Calu3 (cell line): ENCODE results near the gene SRF. TPM values are rescaled to one million over a fixed set of nuclear protein-coding genes. Genes with fewer than 3 reads are reported as not detected.
"Not testable (repeated sequence)": the region's sequence is repeated elsewhere in the genome, so short reads cannot be mapped to it uniquely, and the experiment has no call there.

Source experiments
- BruUV-seq: library from RNA; stranded (reverse); fragments of 400-500 nt; replicated peaks from 2 replicates; lab custom pipeline; 2021; lab: Mats Ljungman, UMichigan
- CTCF ChIA-PET: fragments of 300-600 bp; sonication (Branson Sonifier 250); formaldehyde crosslinking; loops from one replicate; lab custom pipeline; 2022; ENCODE audit warnings: antibody characterized with exemption; lab: Charles Lee
- DNase-seq: peaks from one replicate; pipeline ENCODE4 v3.0.0; 2022
- H3K27ac Mint-ChIP-seq: one replicate; pipeline ENCODE4 v1.8.0; 2022; ENCODE audit warnings: mixed read lengths; ENCODE audit not compliant: unreplicated experiment
- H3K27me3 Mint-ChIP-seq: one replicate; pipeline ENCODE4 v1.8.0; 2022; ENCODE audit warnings: mixed read lengths; ENCODE audit not compliant: unreplicated experiment
- H3K36me3 Mint-ChIP-seq: one replicate; pipeline ENCODE4 v1.8.0; 2022; ENCODE audit warnings: mild to moderate bottlenecking, moderate library complexity, mixed read lengths; ENCODE audit not compliant: insufficient read depth, unreplicated experiment
- H3K4me1 Mint-ChIP-seq: one replicate; pipeline ENCODE4 v1.8.0; 2022; ENCODE audit warnings: mild to moderate bottlenecking, low read depth, mixed read lengths; ENCODE audit not compliant: unreplicated experiment
- H3K4me3 Mint-ChIP-seq: one replicate; pipeline ENCODE4 v1.8.0; 2022; ENCODE audit warnings: mild to moderate bottlenecking, low read depth, moderate library complexity, mixed read lengths; ENCODE audit not compliant: unreplicated experiment
- H3K9me3 Mint-ChIP-seq: one replicate; pipeline ENCODE4 v1.8.0; 2022; ENCODE audit warnings: low read depth, mixed read lengths; ENCODE audit not compliant: unreplicated experiment
- CTCF ChIP-seq: fragments of 200-600 bp; IDR thresholded peaks from one replicate; pipeline ENCODE4 v1.8.0; 2022; ENCODE audit warnings: antibody characterized with exemption; ENCODE audit not compliant: unreplicated experiment
- intact Hi-C: fragments of 100-400 bp; cut with micrococcal nuclease; formaldehyde crosslinking; loops from one replicate; pipeline ENCODE4 v1.10.0; 2022; ENCODE audit not compliant: unreplicated experiment
- total RNA-seq: library from RNA; stranded (reverse); gene quantifications from 2 replicates; pipeline ENCODE4 v1.2.3, GENCODE V29; 2022

Gene SRF
- total RNA-seq, 1 experiment from 2014 or later = 48.0 TPM

GRCh38 chr6:43138267-43138666, 32.8 kb upstream of the SRF start:
- H3K27me3 Mint-ChIP-seq = no peaks in the 10 kb centered on the region
- H3K27ac Mint-ChIP-seq = no peak overlapping the region
- no peaks in the 10 kb centered on the region for H3K9me3 Mint-ChIP-seq
- CTCF ChIA-PET = interaction anchor here (0.6 kb wide), 1 partner anchor 116 kb away, joined by 3 read pairs; the partner anchor contains the start of gene RRP36
- DNase-seq = no peak
- H3K4me1 Mint-ChIP-seq = no peaks in the 10 kb centered on the region
- H3K4me3 Mint-ChIP-seq = no peak overlapping the region
- intact Hi-C loops = no loop called here
- no peak for TF ChIP-seq CTCF
- no TSS peak for BruUV-seq
- no peaks in the 10 kb centered on the region for H3K36me3 Mint-ChIP-seq

- not testable (repeated sequence) for DNase-seq, H3K27ac Mint-ChIP-seq, H3K4me1 Mint-ChIP-seq, BruUV-seq, H3K9me3 Mint-ChIP-seq, H3K27me3 Mint-ChIP-seq, H3K36me3 Mint-ChIP-seq, H3K4me3 Mint-ChIP-seq
- CTCF ChIA-PET = interaction anchor here (0.7 kb wide), 1 partner anchor 10 kb away, joined by 4 read pairs; no protein-coding TSS in a partner anchor
- intact Hi-C loops = loop anchor here (5.0 kb wide), 1 partner anchor 178 kb away; the partner anchor contains the start of gene GNMT
Measured at GRCh38 chr6:43139973-43140372, 31.1 kb upstream of the SRF start.

- no peaks in the 10 kb centered on the region for H3K36me3 Mint-ChIP-seq
- no peaks in the 10 kb centered on the region for H3K9me3 Mint-ChIP-seq
- H3K4me3 Mint-ChIP-seq = no peak overlapping the region
- no peak overlapping the region for H3K27ac Mint-ChIP-seq
- BruUV-seq = no TSS peak
- CTCF ChIA-PET = no interaction called here
- H3K27me3 Mint-ChIP-seq = no peaks in the 10 kb centered on the region
- no peak for DNase-seq
- TF ChIP-seq CTCF = no peak
- intact Hi-C loops = loop anchor here (2.0 to 5.0 kb wide), 2 partner anchors 133 to 179 kb away; partner anchors contain the start of gene GNMT
- H3K4me1 Mint-ChIP-seq = peaks cover 9% of the 10 kb centered on the region
Measured at GRCh38 chr6:43141644-43142043, 29.4 kb upstream of the SRF start.

- intact Hi-C loops = loop anchor here (2.0 to 5.0 kb wide), 2 partner anchors 133 to 180 kb away; partner anchors contain the start of gene GNMT
- DNase-seq = no peak
- Mint-ChIP-seq H3K36me3 (no peaks in the 10 kb centered on the region), H3K27ac (no peak overlapping the region), H3K27me3 (no peaks in the 10 kb centered on the region), H3K4me1 (peaks cover 9% of the 10 kb centered on the region), H3K9me3 (no peaks in the 10 kb centered on the region), H3K4me3 (no peak overlapping the region)
- no peak for TF ChIP-seq CTCF
- CTCF ChIA-PET = interaction anchor here (1.9 to 2.1 kb wide), 2 partner anchors 13 to 45 kb away, joined by 8 to 16 read pairs; no protein-coding TSS in a partner anchor
- no TSS peak for BruUV-seq
Measured at GRCh38 chr6:43142101-43142500, 29.0 kb upstream of the SRF start.
